ENCODE data around the gene CCHCR1. TPM values are rescaled to one million over a fixed set of nuclear protein-coding genes. Genes with fewer than 3 reads are reported as not detected.
"Not testable (repeated sequence)": the region's sequence is repeated elsewhere in the genome, so short reads cannot be mapped to it uniquely, and the experiment has no call there.

The CCHCR1 gene
- total RNA-seq, 3 donors from 2014 or later, result 25.7 to 53.3 (median 43.4) TPM

GRCh38 chr6:31170600-31170881 is 12.9 kb upstream of the CCHCR1 start, which contains the start of gene POU5F1:
Gene POU5F1, minus strand, starts transcription at chr6:31170682. Its CDS starts 62 bp downstream, at chr6:31170620.
- Histone ChIP-seq H3K9me3 (no peaks in the 10 kb centered on the region), H3K4me3 (no peak within 1 kb of the TSS), H3K36me3 (ENCODE audit: low read depth) (no peaks in the 10 kb centered on the region), H3K4me1 (ENCODE audit: low read depth) (no peaks in the 10 kb centered on the region)
- TF ChIP-seq, protein P1, sequence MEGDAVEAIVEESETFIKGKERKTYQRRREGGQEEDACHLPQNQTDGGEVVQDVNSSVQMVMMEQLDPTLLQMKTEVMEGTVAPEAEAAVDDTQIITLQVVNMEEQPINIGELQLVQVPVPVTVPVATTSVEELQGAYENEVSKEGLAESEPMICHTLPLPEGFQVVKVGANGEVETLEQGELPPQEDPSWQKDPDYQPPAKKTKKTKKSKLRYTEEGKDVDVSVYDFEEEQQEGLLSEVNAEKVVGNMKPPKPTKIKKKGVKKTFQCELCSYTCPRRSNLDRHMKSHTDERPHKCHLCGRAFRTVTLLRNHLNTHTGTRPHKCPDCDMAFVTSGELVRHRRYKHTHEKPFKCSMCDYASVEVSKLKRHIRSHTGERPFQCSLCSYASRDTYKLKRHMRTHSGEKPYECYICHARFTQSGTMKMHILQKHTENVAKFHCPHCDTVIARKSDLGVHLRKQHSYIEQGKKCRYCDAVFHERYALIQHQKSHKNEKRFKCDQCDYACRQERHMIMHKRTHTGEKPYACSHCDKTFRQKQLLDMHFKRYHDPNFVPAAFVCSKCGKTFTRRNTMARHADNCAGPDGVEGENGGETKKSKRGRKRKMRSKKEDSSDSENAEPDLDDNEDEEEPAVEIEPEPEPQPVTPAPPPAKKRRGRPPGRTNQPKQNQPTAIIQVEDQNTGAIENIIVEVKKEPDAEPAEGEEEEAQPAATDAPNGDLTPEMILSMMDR (IDR thresholded peaks at IDR 0.05), result no peak
- intact Hi-C loops (cut with DNase I, micrococcal nuclease), result no loop called here
- DNase-seq (no peak), ATAC-seq (no peak)

- H3K4me3 ChIP-seq; intact Hi-C loops (cut with DNase I, micrococcal nuclease); H3K36me3 ChIP-seq (ENCODE audit: low read depth); ATAC-seq; H3K4me1 ChIP-seq (ENCODE audit: low read depth); DNase-seq; H3K9me3 ChIP-seq: not testable (repeated sequence)
Measured at GRCh38 chr6:31169858-31170599, 12.4 kb upstream of the CCHCR1 start.

DNA sequence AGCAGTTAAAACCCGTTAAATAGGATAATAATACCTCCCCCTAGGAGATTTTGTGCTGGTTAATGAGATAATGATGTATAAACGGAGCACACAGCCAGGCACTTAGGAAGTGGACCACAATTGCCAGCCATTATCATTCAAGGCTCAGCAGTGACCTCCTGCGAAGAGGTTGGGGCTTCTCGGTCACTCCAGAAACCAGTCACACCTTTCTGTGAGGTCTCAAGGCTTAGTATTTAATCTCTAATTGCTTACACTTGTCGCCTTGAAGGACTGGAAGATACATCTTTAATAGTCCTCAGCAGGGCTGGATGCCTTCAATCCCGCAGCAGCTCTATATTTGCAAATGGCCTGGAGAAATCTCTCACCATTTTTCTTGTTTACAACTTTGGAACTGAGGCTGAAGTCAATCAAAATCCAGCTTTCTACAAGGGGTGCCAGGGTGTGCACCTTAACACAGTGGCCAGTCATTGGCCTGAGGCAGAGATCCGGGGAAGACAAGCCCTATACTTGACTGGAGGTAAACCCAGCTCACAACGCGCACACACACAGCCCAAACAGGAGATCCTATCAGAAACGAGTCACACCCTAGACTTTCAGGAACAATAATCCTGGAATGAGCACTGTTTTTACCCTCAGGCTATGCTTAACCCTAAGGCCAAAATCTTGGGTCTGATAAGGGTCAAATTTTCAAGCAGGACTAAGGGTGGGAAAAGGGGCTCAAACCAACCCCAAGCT is 11.7 kb upstream of the CCHCR1 start:
- no peak overlapping the region for H3K4me3 ChIP-seq
- DNase-seq, result no peak
- H3K36me3 ChIP-seq (ENCODE audit: low read depth), result no peaks in the 10 kb centered on the region
- H3K9me3 ChIP-seq, result no peaks in the 10 kb centered on the region
- ATAC-seq, result no peak
- no peaks in the 10 kb centered on the region for H3K4me1 ChIP-seq (ENCODE audit: low read depth)
- intact Hi-C loops (cut with DNase I, micrococcal nuclease), result no loop called here
- TF ChIP-seq, protein P1 (IDR thresholded peaks at IDR 0.05), result no peak

DNA sequence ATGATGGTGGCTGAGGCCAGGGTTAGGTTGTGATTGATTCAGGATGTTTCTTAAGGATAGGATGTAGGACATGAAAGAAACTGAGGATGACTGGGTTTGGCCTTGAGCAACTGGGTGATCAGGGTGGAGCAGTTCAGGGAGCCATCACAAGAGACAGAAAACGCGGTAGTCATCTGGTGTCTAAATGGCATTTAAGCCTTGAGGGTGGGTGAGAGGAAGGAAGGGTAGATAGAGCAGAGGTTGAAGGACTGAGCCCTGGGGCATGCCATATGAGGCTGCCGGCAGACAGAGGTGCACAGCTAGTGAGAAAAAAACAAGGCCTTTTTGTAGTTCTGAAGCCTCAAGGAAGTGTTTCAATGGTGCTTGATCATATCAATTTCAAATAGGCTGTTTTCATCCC is 11.0 kb upstream of the CCHCR1 start:
- TF ChIP-seq, protein P1 (IDR thresholded peaks at IDR 0.05), result no peak
- H3K36me3 ChIP-seq (ENCODE audit: low read depth), result no peaks in the 10 kb centered on the region
- DNase-seq (no peak), ATAC-seq (no peak)
- no peaks in the 10 kb centered on the region for H3K9me3 ChIP-seq
- intact Hi-C loops (cut with DNase I, micrococcal nuclease), result no loop called here
- H3K4me3 ChIP-seq, result no peak overlapping the region
- no peaks in the 10 kb centered on the region for H3K4me1 ChIP-seq (ENCODE audit: low read depth)

DNA sequence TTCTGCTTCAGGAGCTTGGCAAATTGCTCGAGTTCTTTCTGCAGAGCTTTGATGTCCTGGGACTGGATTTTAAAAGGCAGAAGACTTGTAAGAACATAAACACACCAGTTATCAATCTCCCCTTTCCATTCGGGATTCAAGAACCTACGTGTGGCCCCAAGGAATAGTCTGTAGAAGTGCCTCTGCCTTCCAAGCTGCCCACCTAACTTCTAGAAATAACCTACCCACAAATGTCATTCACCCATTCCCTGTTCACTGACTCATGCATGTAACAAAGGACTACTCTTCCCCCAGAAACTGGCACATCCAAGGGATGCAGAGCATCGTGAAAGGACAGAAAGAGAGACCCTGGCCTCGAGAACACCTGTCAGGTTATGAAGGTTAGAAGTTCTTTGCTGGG is 8.4 kb upstream of the CCHCR1 start:
- TF ChIP-seq, protein P1 (IDR thresholded peaks at IDR 0.05), result no peak
- ATAC-seq (no peak), DNase-seq (no peak)
- Histone ChIP-seq H3K36me3 (ENCODE audit: low read depth) (no peaks in the 10 kb centered on the region), H3K4me3 (no peak overlapping the region), H3K4me1 (ENCODE audit: low read depth) (no peaks in the 10 kb centered on the region), H3K9me3 (no peaks in the 10 kb centered on the region)
- intact Hi-C loops (cut with DNase I, micrococcal nuclease), result no loop called here

GRCh38 chr6:31165064-31165832 is 7.6 kb upstream of the CCHCR1 start:
- H3K4me1 ChIP-seq (ENCODE audit: low read depth); H3K9me3 ChIP-seq; intact Hi-C loops (cut with DNase I, micrococcal nuclease); H3K4me3 ChIP-seq; H3K36me3 ChIP-seq (ENCODE audit: low read depth); DNase-seq: not testable (repeated sequence)
- peak; percentile 26 for ATAC-seq

DNA sequence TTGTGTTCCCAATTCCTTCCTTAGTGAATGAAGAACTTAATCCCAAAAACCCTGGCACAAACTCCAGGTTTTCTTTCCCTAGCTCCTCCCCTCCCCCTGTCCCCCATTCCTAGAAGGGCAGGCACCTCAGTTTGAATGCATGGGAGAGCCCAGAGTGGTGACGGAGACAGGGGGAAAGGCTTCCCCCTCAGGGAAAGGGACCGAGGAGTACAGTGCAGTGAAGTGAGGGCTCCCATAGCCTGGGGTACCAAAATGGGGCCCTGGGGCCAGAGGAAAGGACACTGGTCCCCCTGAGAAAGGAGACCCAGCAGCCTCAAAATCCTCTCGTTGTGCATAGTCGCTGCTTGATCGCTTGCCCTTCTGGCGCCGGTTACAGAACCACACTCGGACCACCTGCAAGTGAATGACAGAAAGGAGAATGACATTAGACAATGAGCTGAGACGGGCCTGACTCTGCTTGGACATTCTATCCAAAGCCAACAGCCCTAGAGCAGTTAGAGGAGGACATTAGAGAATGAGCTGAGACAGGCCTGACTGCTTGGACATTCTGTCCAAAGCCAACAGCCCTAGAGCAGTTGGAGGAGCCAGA is 7.0 kb upstream of the CCHCR1 start:
- intact Hi-C loops (cut with DNase I, micrococcal nuclease); H3K36me3 ChIP-seq (ENCODE audit: low read depth); H3K9me3 ChIP-seq; DNase-seq; H3K4me3 ChIP-seq; H3K4me1 ChIP-seq (ENCODE audit: low read depth); ATAC-seq: not testable (repeated sequence)

Data from mucosa of descending colon (tissue), 3 donors.